HG03575 (cell line): Measurements from ENCODE around the gene TECPR2.
"Not testable (repeated sequence)": the region's sequence is repeated elsewhere in the genome, so short reads cannot be mapped to it uniquely, and the experiment has no call there.

Experiments used
- ATAC-seq: cut with Tn5 transposase; IDR thresholded peaks from one replicate; pipeline ENCODE4 v1.9.1; 2021; ENCODE audit not compliant: unreplicated experiment, insufficient number of reproducible peaks, low FRiP score; ENCODE audit errors: extremely low read depth

Gene TECPR2

GRCh38 chr14:102333390-102333789 lies 29.4 kb upstream of the TECPR2 start:
- no peak for ATAC-seq

GRCh38 chr14:102333795-102334705 lies 28.7 kb upstream of the TECPR2 start:
- no peak for ATAC-seq

- no peak for ATAC-seq
Observed at GRCh38 chr14:102335163-102335562, 27.6 kb upstream of the TECPR2 start.

GRCh38 chr14:102338724-102339123 lies 24.0 kb upstream of the TECPR2 start:
- no peak for ATAC-seq

- ATAC-seq = no peak
Observed at GRCh38 chr14:102341566-102341965, 21.2 kb upstream of the TECPR2 start.

GRCh38 chr14:102342238-102342637 lies 20.5 kb upstream of the TECPR2 start:
- no peak for ATAC-seq

GRCh38 chr14:102344084-102344483 lies 18.7 kb upstream of the TECPR2 start:
- no peak for ATAC-seq

GRCh38 chr14:102344485-102344884 lies 18.3 kb upstream of the TECPR2 start:
- ATAC-seq = no peak

- ATAC-seq = no peak
Observed at GRCh38 chr14:102345232-102345631, 17.5 kb upstream of the TECPR2 start.

GRCh38 chr14:102346645-102347044 lies 16.1 kb upstream of the TECPR2 start:
- no peak for ATAC-seq

GRCh38 chr14:102348376-102348775 lies 14.4 kb upstream of the TECPR2 start:
- ATAC-seq = no peak

- ATAC-seq = no peak
Observed at GRCh38 chr14:102351023-102351422, 11.7 kb upstream of the TECPR2 start.

GRCh38 chr14:102351593-102351992 lies 11.1 kb upstream of the TECPR2 start:
- ATAC-seq = not testable (repeated sequence)

GRCh38 chr14:102352213-102352612 lies 10.5 kb upstream of the TECPR2 start:
- no peak for ATAC-seq

GRCh38 chr14:102353126-102353619 lies 9.6 kb upstream of the TECPR2 start:
- no peak for ATAC-seq

- ATAC-seq = no peak
Observed at GRCh38 chr14:102356280-102356679, 6.5 kb upstream of the TECPR2 start.

GRCh38 chr14:102359341-102359740 lies 3.4 kb upstream of the TECPR2 start:
- no peak for ATAC-seq

GRCh38 chr14:102360388-102360787 lies 2.4 kb upstream of the TECPR2 start:
- ATAC-seq = no peak

GRCh38 chr14:102362084-102362483 lies 657 bp upstream of the TECPR2 start:
- ATAC-seq = no peak

GRCh38 chr14:102363182-102363943 lies 622 bp downstream of the TECPR2 start:
- ATAC-seq = no peak
